Erythroblast (primary cell): ENCODE data around the gene ASTL.
"Not testable (repeated sequence)": the region's sequence is repeated elsewhere in the genome, so short reads cannot be mapped to it uniquely, and the experiment has no call there.

Experiments used
- GATA1 ChIP-seq: IDR thresholded peaks from 2 replicates; pipeline ENCODE4 v1.6.1; 2011; ENCODE audit warnings: low read depth, mild to moderate bottlenecking, control low read depth, low read length, moderate library complexity
- POLR2A ChIP-seq: IDR thresholded peaks from 2 replicates; pipeline ENCODE4 v1.6.1; 2011; ENCODE audit warnings: mild to moderate bottlenecking, low read length

- TF ChIP-seq POLR2A, GATA1: not testable (repeated sequence)
These were observed 22.1 kb upstream of the ASTL start for GRCh38 chr2:96160366-96160765.
